SK-N-SH treated with all-trans-retinoic acid at 6 μM for 48 hours (cell line): Measurements from ENCODE around the gene PPARA.

ENCODE experiments used
- BACH2 ChIP-seq: fragments of 250-450 bp; sonication (Bioruptor Pico); IDR thresholded peaks from 2 replicates; pipeline ENCODE4 v1.9.0; 2021; ENCODE audit warnings: mild to moderate bottlenecking, borderline replicate concordance
- ISL1 ChIP-seq: fragments of 250-450 bp; sonication (Bioruptor Pico); IDR thresholded peaks from 2 replicates; pipeline ENCODE4 v2.1.2; 2022; ENCODE audit warnings: mild to moderate bottlenecking, moderate library complexity
- PATZ1 ChIP-seq: fragments of 250-450 bp; sonication (Bioruptor Pico); IDR thresholded peaks from 2 replicates; pipeline ENCODE4 v1.8.0; 2020; ENCODE audit warnings: mild to moderate bottlenecking, moderate library complexity, borderline replicate concordance
- PPARA ChIP-seq: fragments of 250-450 bp; sonication (Bioruptor Pico); IDR thresholded peaks from 2 replicates; pipeline ENCODE4 v1.5.0; 2020; ENCODE audit warnings: mild to moderate bottlenecking, borderline replicate concordance
- TOX ChIP-seq: fragments of 250-450 bp; sonication (Bioruptor Pico); IDR thresholded peaks from 2 replicates; pipeline ENCODE4 v1.8.0; 2021; ENCODE audit warnings: mild to moderate bottlenecking, moderate library complexity, borderline replicate concordance
- ZNF8 ChIP-seq: fragments of 450-650 bp; formaldehyde crosslinking; IDR thresholded peaks from 2 replicates; pipeline ENCODE4 v1.5.0; 2020; ENCODE audit warnings: mild to moderate bottlenecking, moderate library complexity
- TF ChIP-seq, protein P1 (sequence below): fragments of 250-450 bp; sonication (Bioruptor Pico); IDR thresholded peaks from 2 replicates; pipeline ENCODE4 v1.5.1; 2021; ENCODE audit warnings: mild to moderate bottlenecking, moderate library complexity

DNA sequence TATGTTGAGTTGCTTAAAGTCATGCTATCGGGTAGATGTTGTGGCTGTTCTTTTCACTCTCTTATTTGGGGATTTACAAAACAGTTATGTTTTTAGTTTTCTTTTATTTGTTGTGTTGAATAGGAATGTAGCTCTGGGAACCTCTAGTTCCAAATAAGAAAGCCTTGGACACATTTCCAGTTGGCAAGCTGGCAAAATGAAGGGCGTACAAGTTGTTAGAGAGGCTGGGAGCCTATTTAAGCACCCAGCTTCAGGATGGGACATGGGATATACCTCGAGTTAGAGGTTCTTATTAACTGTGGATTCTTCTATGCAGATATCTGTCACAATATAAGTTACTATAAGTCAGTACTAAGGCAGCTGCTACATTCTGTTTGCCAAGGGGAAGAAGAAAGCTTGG, 22.8 kb downstream of the PPARA start:
- TF ChIP-seq ZNF8 (CRISPR knock-in tag) = no peak
- TF ChIP-seq ISL1 (CRISPR knock-in tag) = no peak
- TF ChIP-seq PATZ1 (CRISPR knock-in tag) = no peak
- TF ChIP-seq BACH2 (CRISPR knock-in tag) = no peak
- TF ChIP-seq PPARA (CRISPR knock-in tag) = no peak
- TF ChIP-seq, protein P1, sequence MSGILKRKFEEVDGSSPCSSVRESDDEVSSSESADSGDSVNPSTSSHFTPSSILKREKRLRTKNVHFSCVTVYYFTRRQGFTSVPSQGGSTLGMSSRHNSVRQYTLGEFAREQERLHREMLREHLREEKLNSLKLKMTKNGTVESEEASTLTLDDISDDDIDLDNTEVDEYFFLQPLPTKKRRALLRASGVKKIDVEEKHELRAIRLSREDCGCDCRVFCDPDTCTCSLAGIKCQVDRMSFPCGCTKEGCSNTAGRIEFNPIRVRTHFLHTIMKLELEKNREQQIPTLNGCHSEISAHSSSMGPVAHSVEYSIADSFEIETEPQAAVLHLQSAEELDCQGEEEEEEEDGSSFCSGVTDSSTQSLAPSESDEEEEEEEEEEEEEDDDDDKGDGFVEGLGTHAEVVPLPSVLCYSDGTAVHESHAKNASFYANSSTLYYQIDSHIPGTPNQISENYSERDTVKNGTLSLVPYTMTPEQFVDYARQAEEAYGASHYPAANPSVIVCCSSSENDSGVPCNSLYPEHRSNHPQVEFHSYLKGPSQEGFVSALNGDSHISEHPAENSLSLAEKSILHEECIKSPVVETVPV = no peak
- TF ChIP-seq TOX (CRISPR knock-in tag) = no peak
